Fibroblast of skin of back (primary cell): Measurements from ENCODE around the gene NAT14.
"Not testable (repeated sequence)": the region's sequence is repeated elsewhere in the genome, so short reads cannot be mapped to it uniquely, and the experiment has no call there.

Experiments
- DNase-seq: peaks from one replicate; pipeline ENCODE4 v3.0.0-alpha.2; 2013

The NAT14 gene

DNA sequence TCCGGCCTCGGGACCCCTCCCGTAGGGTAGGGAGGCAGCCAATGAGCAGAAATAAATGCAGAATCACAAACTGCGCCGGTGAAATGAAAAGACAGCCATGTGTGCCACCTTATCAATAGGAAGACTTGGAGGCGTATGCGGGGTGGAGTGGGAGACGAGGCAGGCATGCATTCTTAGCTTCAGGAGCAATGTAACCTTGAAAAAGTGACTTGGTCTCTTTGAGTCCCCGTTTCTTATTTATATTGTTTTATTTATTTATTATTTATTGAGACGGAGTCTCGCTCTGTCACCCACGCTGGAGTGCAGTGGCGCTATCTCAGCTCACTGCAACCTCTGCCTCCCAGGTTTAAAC lies 19.2 kb downstream of the NAT14 start:
- no peak for DNase-seq

DNA sequence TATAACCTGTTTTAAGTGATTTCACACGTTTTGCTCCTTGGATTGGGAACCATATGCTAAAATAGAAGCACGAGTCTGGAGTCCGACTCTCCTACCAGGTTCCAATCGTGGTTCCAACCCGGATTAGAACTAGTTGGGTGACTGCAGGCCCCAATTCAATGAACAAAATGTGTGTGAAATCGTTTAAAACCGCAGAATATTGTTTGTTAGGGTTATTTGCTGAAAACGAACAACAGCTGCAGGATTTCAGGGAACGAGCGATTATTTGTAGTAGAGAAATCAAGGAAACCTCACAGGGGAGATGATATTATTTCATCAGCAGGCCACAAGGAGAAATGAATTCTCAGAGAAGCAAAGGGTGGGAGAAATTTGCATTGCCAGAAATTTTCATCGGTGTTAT lies 20.0 kb downstream of the NAT14 start:
- no peak for DNase-seq

DNA sequence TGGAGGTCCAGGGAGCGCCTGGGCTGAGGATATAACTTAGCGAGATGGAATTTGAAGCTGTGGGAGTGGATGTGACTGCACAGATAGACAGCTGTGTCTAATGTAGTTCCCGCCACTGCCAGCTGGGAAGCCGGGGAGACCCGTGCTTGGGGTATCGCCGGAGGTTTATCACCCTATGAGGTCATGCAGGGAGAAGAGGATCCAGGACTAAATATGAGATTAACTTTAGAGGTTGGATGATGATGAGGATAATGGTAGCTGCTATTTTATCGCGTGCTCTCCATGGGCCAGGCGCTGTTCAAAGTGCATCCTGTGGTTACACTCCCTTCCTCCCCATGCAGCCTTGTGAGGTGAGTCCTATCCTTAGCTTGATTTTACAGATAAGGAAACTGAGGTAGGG lies 23.1 kb downstream of the NAT14 start:
- DNase-seq: no peak

DNA sequence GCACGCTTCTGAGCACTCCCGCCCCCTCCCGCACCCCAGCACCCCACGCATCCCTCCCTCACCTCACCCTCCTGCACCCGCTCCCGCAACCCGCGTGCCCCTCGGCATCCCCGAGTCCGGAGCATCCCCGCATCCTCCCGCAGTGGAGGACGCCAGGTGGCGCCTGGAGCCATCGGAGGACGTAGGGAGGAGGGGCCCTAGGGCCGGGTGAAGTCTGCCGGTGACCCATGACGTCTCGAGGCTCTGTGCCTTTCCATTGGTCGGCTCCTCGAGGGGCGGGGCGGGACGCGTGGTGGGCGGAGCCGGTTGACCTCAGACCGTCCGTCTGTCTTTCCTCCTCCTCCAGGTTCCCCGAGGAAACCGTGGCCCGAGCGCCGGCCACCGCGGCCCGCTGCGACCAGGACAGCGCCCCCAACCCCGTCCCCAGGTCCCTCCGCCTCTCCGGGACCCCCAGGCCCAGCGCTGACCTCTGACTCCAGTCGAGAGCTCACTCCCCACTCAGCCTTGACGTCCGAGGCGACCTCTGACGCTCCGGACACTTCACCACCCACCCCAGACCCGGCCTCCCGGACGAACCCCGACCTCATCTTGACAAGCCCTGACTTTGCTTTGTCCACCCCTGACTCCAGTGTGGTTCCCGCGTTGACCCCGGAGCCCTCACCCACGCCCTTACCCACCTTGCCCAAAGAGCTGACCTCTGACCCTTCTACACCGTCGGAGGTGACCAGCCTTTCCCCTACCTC lies 32.1 kb downstream of the NAT14 start:
- peak; percentile 85 for DNase-seq

DNA sequence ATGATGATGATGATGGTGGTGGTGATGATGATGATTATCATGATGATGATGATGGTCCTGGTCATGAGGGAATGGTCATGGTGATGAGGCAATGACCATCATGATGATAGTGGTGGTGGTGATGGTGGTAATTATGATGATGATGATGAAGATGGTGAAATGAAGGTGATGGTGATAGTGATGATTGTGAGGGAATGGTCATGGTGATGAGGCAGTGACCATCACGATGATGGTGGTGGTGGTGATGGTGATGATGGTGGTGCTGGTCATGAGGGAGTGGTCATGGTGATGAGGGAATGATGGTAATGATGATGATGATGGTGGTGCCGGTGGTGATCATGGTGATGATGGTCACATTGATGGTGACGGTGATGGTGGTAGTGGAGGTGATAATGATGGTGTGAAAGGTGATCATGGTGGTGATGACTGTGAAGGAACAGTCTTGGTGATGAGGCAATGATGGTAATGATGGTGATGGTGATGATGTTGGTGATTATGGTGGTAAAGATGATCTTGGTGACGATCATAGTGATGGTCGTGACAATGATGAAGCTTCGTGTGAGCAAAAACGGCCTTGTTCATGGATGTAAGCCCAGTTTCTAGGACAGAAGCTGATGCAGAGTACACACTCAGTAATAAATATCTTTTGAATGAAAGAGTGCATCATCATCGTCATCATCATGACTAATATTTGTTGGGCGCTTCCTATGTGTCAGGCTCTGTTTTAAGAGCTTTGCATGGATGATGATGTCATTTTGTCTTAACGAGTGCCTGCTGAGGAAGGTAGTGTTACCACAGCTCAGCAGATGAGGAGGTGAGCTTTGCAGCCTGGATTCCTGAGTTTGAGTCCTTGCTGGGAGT lies 34.7 kb downstream of the NAT14 start:
- peak; percentile 82 for DNase-seq

DNA sequence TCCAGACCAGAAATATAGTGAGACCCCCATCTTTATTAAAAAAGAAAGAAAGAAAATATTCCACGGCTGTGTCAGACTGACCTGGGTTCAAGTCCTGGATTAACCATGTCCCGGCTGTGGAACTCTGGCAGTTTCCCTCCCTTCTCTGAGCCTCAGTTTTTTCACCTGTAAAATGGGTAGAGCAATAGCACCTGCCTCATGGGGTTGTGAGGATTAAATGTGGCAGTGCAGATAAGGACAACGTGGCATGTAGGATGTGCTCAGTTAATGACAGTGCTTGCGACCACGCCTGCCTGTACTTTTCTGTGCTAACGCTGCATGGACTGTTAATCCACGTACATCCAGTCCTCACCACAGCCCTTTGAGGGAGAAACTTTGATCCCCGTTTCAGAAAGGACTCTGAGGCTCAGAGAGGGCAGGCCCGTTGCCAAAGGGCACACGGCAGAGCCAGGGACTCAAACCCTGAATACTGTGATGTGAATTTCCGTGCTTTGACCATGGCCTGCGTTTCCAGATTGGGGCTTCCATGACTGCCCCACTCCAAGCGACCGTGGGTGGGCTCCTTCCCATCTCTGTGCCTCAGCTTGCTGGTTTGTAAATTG lies 35.8 kb downstream of the NAT14 start:
- no peak for DNase-seq

DNA sequence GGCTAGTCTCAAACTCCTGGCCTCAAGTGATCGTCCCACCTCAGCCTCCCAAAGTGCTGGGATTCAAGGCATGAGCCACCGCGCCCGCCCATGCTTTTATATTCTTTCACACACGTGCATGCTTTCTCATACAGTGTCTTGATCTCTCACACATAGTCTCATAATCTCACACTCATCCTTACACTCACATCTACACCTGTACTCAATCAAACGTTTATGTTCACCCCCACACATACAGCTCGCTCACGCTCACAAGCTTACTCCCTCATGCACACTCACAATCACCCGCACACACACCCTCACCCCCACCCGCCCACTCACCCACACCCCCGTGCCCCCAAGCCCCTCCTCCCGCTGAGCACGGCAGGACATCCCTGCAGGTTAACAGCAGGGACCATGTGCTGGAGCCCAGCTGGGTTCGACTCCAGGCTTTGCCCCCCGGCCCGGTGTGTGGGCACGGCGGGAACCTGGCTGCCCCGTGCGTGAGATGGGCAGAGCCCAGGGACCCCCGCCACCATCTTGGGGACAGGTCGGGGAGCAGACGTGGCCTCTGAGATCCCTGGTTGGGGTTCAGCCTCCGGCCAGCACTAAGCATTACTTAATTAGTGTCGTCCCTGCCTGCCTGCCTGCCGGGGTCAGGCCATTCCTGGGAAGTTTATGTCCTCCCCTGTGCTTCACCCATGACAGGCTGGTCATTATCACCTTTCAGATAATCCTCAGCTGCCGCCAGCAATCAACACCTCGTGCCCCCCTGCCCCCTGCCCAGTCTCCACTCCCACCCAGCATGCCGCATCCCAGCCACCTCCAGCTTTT lies 40.5 kb downstream of the NAT14 start:
- DNase-seq: no peak

DNA sequence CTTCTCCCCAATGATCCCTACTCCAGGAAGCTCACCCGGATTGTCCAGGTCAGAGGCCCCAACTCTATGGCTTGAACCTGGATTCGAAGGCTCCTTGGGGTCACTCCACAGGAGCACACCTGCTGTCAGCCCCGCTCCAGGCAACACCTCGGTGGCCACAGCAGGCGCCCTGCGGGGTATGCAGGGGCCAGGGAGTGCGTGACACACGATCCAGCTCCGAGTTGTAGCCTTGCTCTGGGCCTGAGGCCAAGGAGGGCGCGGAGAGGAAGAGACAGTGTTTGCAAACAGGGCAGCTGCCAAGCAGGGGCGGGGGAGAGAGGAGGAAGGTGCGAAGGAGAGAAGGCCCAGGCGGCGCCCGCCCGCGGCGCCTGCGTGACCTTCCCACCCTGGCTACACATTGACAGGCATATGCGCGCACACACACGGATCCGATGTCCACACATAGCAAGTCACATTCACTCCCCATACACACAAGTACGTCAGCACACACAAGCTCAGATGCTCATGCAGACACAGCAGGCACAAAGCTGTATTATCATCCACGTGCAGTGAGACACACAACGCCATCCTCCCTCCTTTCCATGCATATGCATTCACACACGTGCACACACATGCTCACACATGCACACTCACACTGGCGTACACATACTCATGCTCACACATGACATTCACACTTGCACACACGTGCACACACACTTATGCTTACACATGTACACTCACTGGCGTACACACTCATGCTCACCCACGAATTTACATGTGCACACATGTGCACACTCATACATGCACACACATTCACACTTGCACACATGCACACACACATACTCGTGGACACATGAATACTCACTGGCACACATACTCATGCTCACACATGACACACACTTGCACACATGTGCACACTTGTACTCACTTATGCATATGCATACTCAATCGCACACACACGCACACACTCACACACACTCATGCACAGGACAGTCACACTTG lies 41.5 kb downstream of the NAT14 start:
- peak; percentile 72 for DNase-seq

DNA sequence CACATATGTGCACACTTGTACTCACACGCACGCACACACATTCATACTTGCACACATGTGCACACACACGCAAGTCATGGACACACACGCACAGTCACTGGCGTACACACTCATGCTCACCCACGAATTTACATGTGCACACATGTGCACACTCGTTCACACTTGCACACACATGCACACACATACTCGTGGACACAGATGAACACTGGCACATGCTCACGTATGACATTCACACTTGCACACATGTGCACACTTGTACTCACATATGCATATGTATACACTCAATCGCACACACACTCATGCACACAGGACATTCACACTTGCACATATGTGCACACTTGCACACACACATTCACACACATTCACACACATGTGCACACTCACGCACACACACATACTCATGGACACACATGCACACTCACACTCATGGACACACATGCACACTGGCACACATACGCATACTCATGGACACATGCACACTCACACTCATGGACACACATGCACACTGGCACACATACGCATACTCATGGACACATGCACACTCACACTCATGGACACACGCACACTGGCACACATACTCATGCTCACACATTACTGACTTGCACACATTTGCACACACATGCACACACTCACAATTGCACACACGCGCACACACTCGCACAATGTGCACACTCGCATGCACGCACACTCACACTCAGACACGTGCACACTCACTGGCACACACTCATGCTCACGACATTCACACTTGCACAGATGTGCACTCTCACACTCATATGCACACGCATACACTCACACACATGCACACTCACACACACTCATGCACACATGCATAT lies 42.4 kb downstream of the NAT14 start:
- DNase-seq: no peak

DNA sequence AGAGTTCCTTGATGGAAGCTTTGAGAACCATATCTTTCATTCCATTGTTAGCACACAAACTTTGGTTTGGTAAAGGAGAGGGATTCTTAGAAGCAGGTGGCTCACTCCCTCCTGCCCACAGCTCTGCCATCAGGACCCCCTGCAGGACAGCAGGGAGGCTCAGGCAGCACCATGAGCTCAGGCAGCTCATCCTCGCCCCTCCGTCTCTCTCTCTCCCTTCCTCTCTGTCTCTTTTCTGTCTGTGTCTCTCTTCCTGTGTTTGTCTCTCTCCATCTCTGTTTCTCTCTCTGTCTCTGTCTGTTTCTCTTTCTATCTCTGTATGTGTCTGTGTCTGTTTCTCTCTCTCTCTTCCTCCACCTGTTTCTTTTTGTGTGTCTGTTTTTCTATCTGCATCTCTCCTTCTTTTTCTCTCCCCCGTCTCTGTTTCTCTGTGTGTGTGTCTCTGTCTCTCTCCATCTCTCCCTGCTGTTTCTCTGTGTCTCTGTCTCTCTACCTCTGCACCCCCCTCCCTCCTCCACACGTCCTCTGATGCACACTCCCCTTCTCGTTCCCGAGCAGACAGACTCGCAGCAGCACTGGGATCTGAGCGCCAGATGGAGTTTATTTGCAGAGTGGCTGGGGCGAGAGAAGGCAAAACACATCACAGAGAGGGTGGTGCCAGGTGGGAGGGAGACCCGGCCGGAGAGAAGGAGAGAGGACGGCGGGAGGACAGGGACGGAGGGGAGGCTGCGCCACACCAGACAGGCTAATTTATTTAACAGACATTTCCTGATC lies 43.2 kb downstream of the NAT14 start:
- peak; percentile 30 for DNase-seq

DNA sequence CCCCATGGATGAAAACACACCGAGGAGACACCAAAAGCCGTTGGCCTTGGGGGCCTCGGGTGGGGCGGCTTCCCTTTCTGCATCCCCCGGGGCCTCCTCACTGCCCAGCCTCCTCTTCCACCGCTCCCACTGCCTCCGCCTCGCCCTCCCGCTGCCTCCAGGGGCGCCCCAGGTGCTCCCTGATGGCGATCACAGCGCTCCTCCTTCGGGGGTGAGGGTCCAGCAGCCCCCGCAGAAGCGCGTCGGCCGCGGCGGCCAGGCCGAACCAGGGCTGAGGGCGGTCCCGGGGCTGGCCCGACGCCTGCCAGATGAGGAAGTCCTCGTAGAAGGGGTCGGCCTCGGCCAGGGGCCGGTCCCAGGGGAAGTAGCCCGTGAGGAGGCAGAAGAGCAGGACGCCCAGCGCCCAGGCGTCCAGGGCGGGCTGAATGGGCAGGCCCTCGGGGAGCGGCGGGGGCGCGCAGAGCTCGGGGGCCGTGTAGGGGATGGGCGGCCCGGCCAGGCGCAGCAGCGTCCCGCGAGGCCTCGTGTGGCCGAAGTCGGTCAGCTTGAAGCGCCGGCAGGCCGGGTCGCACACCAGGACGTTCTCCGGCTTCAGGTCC lies 44.7 kb downstream of the NAT14 start:
- DNase-seq: no peak

DNA sequence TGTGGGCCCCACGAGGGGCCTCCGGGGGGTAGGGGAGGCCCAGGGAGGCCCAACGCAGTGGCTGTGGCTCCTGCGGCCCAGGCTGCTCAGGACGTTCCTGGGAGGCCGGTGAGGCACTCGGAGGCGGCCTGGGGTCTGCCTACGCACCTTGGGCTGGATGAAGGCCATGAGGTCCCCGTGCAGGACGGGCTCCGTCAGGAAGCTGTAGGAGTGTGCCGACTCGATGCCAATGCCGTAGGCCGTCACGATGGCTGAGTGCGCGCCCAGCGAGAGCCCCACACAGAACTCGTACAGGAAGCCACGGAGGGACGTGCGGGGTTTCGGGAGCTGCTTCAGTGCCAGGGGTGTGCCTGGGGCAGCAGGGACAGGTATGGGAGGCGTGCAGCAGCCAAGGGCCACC lies 46.0 kb downstream of the NAT14 start:
- DNase-seq: no peak

DNA sequence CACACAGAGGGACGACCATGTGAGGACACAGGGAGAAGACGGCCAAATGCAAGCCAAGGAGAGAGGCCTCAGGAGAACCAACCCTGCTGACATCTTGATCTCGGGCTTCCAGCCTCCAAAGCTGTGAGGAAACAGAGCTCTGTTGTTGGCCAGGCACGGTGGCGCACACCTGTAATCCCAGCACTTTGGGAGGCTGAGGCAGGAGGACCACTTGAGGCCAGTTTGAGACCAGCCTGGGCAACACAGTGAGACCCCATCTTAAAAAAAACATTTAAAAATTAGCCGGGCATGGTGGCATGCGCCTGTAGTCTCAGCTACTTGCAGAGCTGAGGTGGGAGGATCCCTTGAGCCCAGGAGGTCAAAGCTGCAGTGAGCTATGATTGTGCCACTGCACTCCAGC lies 49.3 kb downstream of the NAT14 start:
- not testable (repeated sequence) for DNase-seq

DNA sequence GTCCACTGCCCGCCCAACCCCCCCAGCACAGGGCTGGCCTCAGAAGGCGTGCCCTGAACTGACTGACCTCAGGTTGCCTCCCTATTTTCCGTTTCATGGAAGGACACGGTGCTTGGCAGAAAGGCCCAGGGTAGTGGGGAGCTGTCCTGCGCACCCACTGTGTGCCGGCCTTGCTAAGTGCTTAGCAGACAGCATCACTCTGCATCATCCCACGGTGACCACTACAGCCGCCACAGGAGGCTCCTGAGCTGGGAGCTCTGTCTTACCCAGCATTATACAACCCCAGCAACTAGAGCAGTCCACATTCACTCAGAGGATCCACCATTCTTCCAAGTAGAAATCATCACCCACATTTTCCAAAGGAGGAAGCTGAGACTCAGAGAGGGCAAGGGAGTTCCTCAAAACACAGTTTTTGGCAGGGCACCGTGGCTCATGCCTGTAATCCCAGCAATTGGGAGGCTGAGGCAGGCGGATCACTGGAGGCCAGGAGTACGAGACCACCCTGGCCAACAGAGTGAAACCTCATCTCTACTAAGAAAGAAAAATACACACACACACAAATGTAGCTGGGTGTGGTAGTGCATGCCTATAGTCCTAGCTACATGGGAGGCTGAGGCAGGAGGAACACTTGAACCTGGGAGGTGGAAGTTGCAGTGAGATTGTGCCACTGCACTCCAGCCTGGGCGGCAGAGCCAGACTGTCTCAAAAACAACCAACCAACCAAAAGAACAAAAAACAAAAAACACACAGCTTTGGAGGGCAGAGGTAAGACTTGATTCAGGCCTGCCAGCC lies 50.4 kb downstream of the NAT14 start:
- DNase-seq: no peak

DNA sequence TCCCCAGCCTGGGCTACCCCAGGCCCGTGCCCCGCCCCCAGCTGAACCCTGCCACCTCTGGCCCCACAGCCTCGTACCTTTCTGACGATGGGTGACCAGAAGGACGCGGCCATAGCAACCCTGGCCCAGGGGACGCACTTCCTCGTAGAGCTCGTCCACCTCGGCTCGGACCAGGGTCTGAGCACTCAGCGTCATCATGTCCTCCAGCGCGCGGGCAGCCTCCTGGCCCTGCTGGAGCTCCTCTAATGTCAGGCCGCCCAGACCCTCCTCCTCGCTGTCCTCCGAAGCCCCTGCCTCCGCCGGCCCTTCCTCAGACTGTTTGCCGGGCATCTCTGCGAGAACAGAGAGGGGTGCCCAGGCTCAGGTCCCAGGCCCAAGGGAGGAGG lies 51.0 kb downstream of the NAT14 start:
- DNase-seq: no peak

DNA sequence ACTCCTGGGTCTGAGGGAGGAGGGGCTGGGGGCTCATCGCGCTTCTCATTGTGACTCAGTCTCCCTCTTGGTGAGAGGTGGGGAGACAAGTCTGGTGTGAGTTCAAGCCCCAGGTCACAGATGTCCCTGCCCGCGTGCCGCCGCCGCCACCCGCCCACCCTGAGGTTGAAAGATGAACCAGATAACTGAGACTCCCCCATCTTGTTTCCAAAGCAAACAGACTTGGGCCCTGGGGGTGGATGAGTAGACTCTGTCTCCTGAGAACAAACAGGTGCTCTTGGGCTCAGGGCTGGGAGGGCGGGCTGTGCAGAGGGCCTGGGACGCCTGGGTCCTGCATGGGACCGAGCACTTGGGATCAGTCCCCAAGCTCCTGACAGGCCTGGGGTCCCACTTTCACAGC lies 51.4 kb downstream of the NAT14 start:
- DNase-seq: no peak
